Tibial nerve (tissue), 4 donors: ENCODE results near the gene JTB. TPM values are rescaled to one million over a fixed set of nuclear protein-coding genes. Genes with fewer than 3 reads are reported as not detected.
"Not testable (repeated sequence)": the region's sequence is repeated elsewhere in the genome, so short reads cannot be mapped to it uniquely, and the experiment has no call there.

Experiments
- DNase-seq, 2 donors: peaks; one replicate each; pipeline ENCODE4 v3.0.0-alpha.2; 2019; ENCODE audit warnings: low spot score in 2 of 2
- H3K27ac ChIP-seq, 4 donors: fragments of 200-600 bp; sonication (generic) in 3 of 4; one replicate each; pipeline ENCODE4 v1.5.1; 2017 to 2019; ENCODE audit warnings: mild to moderate bottlenecking in 1 of 4
- H3K27me3 ChIP-seq, 2 donors: fragments of 200-600 bp; sonication (generic) in 1 of 2; one replicate each; pipeline versions ENCODE4 v1.5.1 to v1.6.0; 2017 to 2019
- H3K36me3 ChIP-seq, 3 donors: fragments of 200-600 bp; sonication (generic); one replicate each; pipeline ENCODE4 v1.5.1; 2018 to 2019
- H3K4me1 ChIP-seq, 4 donors: fragments of 200-600 bp; sonication (generic) in 3 of 4; one replicate each; pipeline ENCODE4 v1.5.1; 2017 to 2019
- H3K4me3 ChIP-seq, 4 donors: fragments of 200-600 bp; sonication (generic) in 3 of 4; one replicate each; pipeline ENCODE4 v1.5.1; 2017 to 2019; ENCODE audit warnings: mild to moderate bottlenecking in 1 of 4, moderate library complexity in 1 of 4
- H3K9me3 ChIP-seq, 4 donors: fragments of 200-600 bp; sonication (generic) in 3 of 4; one replicate each; pipeline ENCODE4 v1.5.1; 2017 to 2019
- EP300 ChIP-seq, 2 donors: sonication (generic); formaldehyde crosslinking; IDR thresholded peaks; one replicate each; pipeline ENCODE4 v1.6.1; 2017; ENCODE audit warnings: antibody characterized with exemption in 2 of 2, mild to moderate bottlenecking in 1 of 2
- POLR2A ChIP-seq, 2 donors: fragments of 450-650 bp; IDR thresholded peaks; one replicate each; pipeline ENCODE4 v1.6.1; 2017; ENCODE audit warnings: antibody characterized with exemption in 2 of 2, mild to moderate bottlenecking in 2 of 2, moderate library complexity in 2 of 2
- WGBS, 2 donors: methylation state at CpG; one replicate each; pipeline ENCODE4 v1.1.5; 2018; 5-methylcytosine and 5-hydroxymethylcytosine counted together
- total RNA-seq, 4 donors: library from RNA; depleted of rRNA; stranded (reverse); fragments of >200 nt; gene quantifications; one replicate each; pipeline ENCODE4 v1.1.0, GENCODE V29; 2016
- TF ChIP-seq, protein P1 (sequence below), 5 experiments: fragments of 200-600 bp in 3 of 5; fragments of 450-650 bp in 2 of 5; sonication (generic) in 3 of 5; IDR thresholded peaks; one replicate each; pipeline ENCODE4 v1.5.1; 2016 to 2019; ENCODE audit warnings: antibody characterized with exemption in 5 of 5, mild to moderate bottlenecking in 3 of 5, moderate library complexity in 2 of 5

JTB gene
- total RNA-seq = 100 to 1,000 TPM; 149 to 289 (median 241) TPM

DNA sequence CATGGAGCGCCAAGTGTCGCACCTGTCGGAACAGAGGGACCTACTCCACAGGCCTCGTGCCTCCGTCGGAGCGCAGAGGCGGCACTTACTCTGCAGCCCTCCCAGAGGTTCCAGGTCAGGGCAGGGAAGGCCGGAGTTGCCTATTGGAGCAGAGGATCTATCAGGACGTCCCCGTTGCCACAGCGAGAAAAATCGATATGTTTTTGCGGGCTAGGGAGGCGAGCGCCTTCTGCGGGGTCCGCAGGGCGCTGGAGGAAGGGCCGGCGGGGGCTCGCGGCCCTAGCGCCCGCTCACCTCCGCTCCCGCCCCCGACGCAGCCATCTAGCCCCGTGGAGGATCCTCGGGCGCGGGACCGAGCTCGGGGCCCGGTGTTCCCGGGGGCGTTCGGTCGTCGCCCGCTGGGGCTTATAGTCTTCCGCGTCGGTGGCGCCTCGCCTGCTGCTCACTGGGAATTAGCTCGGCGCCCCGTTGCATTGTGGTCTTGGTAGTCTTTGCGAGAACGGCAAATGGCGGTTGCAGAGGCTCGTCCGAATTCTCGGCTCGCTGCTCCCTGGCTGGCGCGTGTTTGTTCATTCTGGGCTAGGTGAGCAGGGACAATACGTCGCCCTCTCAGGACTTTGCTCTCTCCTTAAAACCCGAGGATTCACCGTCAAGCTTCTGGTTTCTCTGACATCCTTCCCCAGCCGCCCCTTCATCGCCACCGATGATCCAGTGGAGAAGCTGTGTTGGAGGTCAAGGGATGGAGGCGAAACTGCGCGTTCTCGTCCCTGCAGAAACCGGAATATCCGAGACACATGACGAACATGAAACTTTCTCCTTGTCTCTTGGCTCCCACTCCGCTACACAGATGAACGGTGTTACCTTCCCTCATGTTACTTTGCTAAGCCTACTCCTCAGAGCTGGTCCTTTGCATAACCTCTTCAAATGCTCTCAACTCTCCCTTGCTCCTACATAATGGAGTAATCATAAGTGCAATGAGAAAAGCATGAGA, at the start of gene JTB:
JTB (minus strand) TSS at position 425 of the 991 bp plus-strand sequence; CDS start at position 3, 422 bp downstream.
- DNase-seq = peak; percentile 87 to 92
- Histone ChIP-seq H3K4me3 (peak within 1 kb of the TSS; percentile 83 to 100 (median 98)), H3K27ac (peak within 1 kb of the TSS; percentile 82 to 98 (median 94)), H3K36me3 (peaks cover 0 to 59% (median 0%) of the 10 kb centered on the region in 3 donors), H3K27me3 (no peaks in the 10 kb centered on the region), H3K4me1 (peaks cover 0 to 27% (median 12%) of the 10 kb centered on the region in 4 donors), H3K9me3 (no peaks in the 10 kb centered on the region)
- peak; percentile 31 to 96 for TF ChIP-seq EP300 (IDR thresholded peaks at IDR 0.05)
- TF ChIP-seq, protein P1, sequence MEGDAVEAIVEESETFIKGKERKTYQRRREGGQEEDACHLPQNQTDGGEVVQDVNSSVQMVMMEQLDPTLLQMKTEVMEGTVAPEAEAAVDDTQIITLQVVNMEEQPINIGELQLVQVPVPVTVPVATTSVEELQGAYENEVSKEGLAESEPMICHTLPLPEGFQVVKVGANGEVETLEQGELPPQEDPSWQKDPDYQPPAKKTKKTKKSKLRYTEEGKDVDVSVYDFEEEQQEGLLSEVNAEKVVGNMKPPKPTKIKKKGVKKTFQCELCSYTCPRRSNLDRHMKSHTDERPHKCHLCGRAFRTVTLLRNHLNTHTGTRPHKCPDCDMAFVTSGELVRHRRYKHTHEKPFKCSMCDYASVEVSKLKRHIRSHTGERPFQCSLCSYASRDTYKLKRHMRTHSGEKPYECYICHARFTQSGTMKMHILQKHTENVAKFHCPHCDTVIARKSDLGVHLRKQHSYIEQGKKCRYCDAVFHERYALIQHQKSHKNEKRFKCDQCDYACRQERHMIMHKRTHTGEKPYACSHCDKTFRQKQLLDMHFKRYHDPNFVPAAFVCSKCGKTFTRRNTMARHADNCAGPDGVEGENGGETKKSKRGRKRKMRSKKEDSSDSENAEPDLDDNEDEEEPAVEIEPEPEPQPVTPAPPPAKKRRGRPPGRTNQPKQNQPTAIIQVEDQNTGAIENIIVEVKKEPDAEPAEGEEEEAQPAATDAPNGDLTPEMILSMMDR (IDR thresholded peaks at IDR 0.05) = peak in 1 of 5 experiments; percentile 45
- peak; percentile 86 to 96 for TF ChIP-seq POLR2A (IDR thresholded peaks at IDR 0.05)
- 0% methylated on average over 54 to 75 of the region's 75 CpGs for WGBS, 2 donors

DNA sequence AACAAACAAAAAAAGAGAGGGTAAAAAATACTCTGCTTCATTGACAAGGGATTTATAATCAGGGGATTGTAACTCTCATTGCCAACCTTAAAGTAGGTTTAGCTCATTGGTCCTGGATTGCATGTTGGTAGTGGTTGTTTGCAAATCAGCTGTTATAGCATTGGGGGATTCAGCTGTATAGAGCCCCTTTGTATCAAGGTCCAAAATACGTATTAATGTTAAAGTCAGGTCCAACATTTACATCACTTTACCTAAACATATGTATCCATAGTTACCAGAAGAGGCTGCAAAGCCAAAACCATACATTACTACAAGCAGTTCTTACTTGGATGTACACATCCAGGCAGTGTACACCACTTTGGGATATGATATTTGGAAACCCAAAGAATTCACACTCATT, 42.5 kb upstream of the JTB start:
- Histone ChIP-seq H3K9me3 (no peaks in the 10 kb centered on the region), H3K4me3 (no peak overlapping the region), H3K27me3 (no peaks in the 10 kb centered on the region), H3K36me3 (no peaks in the 10 kb centered on the region), H3K27ac (no peak overlapping the region), H3K4me1 (no peaks in the 10 kb centered on the region)
- 62 to 85% methylated on average over 1 of the region's 1 CpG for WGBS, 2 donors
- TF ChIP-seq POLR2A (IDR thresholded peaks at IDR 0.05) (no peak), EP300 (IDR thresholded peaks at IDR 0.05) (no peak)
- TF ChIP-seq, protein P1 (IDR thresholded peaks at IDR 0.05) = no peak
- no peak for DNase-seq

DNA sequence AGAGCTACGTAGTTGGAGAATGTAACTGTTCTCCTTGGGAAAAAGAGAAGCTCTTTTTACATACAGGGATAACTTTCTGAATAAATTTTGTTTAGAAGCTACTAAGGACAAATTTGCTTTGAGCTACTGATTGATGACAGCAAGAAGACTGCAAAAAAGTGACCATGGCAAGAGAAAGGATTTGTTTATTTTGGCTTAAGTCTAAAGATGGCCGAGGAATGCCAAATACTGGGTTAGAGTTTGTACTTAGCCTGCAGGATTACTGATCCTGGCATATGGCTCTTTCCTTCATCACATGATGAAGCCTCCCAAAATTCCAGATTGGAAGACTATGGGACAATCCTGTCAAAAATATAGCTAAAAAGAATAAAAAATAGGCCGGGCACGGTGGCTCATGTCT, 41.8 kb upstream of the JTB start:
- TF ChIP-seq, protein P1 (IDR thresholded peaks at IDR 0.05) = no peak
- TF ChIP-seq EP300 (IDR thresholded peaks at IDR 0.05) = no peak
- TF ChIP-seq POLR2A (IDR thresholded peaks at IDR 0.05) = no peak
- no peak overlapping the region for H3K4me3 ChIP-seq
- H3K27ac ChIP-seq = no peak overlapping the region
- H3K27me3 ChIP-seq = no peaks in the 10 kb centered on the region
- H3K36me3 ChIP-seq = no peaks in the 10 kb centered on the region
- WGBS, 2 donors = 81 to 82% methylated on average over 4 of the region's 4 CpGs
- H3K4me1 ChIP-seq = no peaks in the 10 kb centered on the region
- no peak for DNase-seq
- H3K9me3 ChIP-seq = no peaks in the 10 kb centered on the region

DNA sequence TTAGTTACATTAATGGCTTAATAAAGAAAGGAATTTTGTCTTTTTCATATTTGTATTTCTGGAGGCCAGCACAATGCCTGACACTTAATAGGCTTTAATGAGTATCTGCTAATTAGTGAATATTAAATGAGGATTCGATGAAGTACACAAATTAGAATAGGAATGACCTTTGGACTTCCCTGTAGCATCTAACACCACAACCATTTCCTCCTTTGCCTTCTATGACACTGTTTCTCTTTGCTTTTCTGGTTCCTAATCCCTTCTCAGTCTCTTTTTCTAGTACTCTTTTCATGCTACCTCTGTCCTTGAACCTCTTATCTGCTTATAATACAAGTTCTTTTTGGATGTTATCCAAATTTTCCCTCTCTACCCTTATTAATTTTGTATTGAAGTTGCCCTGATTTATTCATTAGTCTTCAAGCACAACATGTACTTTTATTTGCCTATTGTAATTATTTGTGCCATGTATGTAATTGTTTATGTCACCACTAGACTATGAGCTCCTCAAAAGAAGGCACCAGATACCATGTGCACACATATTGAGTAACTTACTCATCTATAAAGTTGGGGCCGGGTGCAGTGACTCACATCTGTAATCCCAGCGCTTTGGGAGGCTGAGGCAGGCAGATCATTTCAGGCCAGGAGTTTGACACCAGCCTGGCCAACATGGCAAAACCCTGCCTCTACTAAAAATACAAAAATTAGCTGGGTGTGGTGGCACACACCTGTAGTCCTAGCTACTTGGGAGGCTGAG, 36.9 kb upstream of the JTB start:
- Histone ChIP-seq H3K4me1 (no peaks in the 10 kb centered on the region), H3K36me3 (no peaks in the 10 kb centered on the region), H3K4me3 (no peak overlapping the region), H3K27me3 (no peaks in the 10 kb centered on the region), H3K9me3 (no peaks in the 10 kb centered on the region), H3K27ac (no peak overlapping the region)
- DNase-seq = no peak
- TF ChIP-seq POLR2A (IDR thresholded peaks at IDR 0.05) (no peak), EP300 (IDR thresholded peaks at IDR 0.05) (no peak)
- TF ChIP-seq, protein P1 (IDR thresholded peaks at IDR 0.05) = no peak
- 82 to 88% methylated on average over 3 of the region's 3 CpGs for WGBS, 2 donors

DNA sequence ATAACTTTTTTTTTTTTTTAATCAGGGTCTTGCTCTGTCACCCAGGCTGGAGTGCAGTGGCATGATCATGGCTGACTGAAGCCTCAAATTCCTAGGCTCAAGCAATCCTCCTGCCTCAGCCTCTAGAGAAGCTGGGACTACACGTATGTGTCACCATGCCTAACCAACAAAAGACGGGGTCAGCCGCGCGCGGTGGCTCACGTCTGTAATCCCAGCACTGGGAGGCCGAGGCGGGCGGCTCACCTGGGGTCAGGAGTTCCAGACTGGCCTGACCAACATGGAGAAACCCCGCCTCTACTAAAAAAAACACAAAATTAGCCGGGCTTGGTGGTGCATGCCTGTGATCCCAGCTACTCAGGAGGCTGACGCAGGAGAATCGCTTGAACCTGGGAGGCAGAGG, 35.1 kb upstream of the JTB start:
- H3K4me1 ChIP-seq, H3K27ac ChIP-seq, H3K36me3 ChIP-seq, H3K4me3 ChIP-seq, DNase-seq, H3K27me3 ChIP-seq, H3K9me3 ChIP-seq: not testable (repeated sequence)
- 93 to 95% methylated on average over 6 to 14 of the region's 14 CpGs for WGBS, 2 donors
